Measurements from ENCODE around the gene NOL11. TPM values are rescaled to one million over a fixed set of nuclear protein-coding genes. Genes with fewer than 3 reads are reported as not detected.

The NOL11 gene
- total and polyA plus RNA-seq, 12 donors: 18.3 to 67.8 (median 33.1) TPM

DNA sequence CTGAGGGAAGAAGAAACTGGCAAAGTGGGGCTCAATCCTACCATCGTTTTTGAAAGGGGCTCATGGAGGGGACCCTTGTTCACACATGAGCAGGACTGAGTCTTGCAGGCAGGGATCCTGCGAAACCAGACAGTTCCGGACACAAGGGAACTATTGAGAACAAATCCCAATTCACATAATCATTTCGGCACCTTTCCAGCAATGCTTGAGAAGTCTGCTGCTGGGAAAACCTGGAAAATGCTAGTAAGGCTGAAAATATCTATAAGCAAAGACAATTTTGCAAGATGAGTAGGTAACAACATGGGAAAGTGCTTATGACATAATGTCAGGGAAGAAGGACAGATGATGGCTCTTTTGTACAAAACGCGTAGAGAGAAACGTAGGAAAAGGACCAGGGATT lies 55.5 kb downstream of the NOL11 start:
- TF ChIP-seq, protein P1, sequence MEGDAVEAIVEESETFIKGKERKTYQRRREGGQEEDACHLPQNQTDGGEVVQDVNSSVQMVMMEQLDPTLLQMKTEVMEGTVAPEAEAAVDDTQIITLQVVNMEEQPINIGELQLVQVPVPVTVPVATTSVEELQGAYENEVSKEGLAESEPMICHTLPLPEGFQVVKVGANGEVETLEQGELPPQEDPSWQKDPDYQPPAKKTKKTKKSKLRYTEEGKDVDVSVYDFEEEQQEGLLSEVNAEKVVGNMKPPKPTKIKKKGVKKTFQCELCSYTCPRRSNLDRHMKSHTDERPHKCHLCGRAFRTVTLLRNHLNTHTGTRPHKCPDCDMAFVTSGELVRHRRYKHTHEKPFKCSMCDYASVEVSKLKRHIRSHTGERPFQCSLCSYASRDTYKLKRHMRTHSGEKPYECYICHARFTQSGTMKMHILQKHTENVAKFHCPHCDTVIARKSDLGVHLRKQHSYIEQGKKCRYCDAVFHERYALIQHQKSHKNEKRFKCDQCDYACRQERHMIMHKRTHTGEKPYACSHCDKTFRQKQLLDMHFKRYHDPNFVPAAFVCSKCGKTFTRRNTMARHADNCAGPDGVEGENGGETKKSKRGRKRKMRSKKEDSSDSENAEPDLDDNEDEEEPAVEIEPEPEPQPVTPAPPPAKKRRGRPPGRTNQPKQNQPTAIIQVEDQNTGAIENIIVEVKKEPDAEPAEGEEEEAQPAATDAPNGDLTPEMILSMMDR (IDR thresholded peaks at IDR 0.05): no peak
- no peak for TF ChIP-seq POLR2A (IDR thresholded peaks at IDR 0.05)
- 68 to 76% (median 75%) methylated on average over 7 of the region's 7 CpGs for WGBS, 4 donors
- DNase-seq: no peak
- no peaks in the 10 kb centered on the region for H3K4me1 ChIP-seq (replicated peaks in 1 of 2)
- H3K4me3 ChIP-seq: no peak overlapping the region
- H3K27me3 ChIP-seq: no peaks in the 10 kb centered on the region
- H3K27ac ChIP-seq: no peak overlapping the region
- no peaks in the 10 kb centered on the region for H3K36me3 ChIP-seq (replicated peaks in 1 of 2)
- H3K9me3 ChIP-seq (replicated peaks in 1 of 3): no peaks in the 10 kb centered on the region
- intact Hi-C loops (cut with DNase I): no loop called here

DNA sequence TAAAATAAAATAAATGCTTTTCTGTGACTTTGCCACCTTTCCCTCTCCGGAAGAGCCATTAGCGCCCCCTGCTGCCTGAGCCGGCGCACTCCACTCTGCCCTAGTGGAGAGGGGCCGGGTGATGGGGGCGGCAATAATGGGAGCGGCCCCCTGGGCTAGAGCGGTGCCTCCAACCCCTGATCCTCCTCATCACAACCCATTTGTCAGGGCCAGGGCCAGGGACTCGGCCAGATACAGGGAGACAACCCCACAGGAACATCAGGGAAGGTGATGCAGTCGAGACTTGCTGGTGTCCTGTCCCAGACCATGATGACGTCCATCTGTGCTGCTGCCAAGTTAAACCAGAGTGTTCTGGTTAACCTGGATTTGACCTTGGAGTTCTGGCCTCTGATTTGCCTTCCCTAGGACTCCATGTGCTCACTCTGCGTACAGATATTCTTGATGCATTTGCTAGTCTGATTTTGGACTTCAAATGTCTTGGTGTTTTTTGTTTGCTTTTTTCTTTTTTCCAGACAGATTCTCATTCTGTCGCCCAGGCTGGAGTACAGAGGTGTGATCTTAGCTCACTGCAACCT lies 61.4 kb downstream of the NOL11 start:
- no peak for TF ChIP-seq POLR2A (IDR thresholded peaks at IDR 0.05)
- TF ChIP-seq, protein P1 (IDR thresholded peaks at IDR 0.05): peak; percentile 29 to 77 (median 60)
- no peaks in the 10 kb centered on the region for H3K4me1 ChIP-seq (replicated peaks in 1 of 2)
- no peaks in the 10 kb centered on the region for H3K9me3 ChIP-seq (replicated peaks in 1 of 3)
- H3K27me3 ChIP-seq: no peaks in the 10 kb centered on the region
- 14 to 18% (median 15%) methylated on average over 4 to 13 of the region's 13 CpGs for WGBS, 4 donors
- DNase-seq: peak; percentile 79 to 94 (median 92)
- H3K27ac ChIP-seq: peak overlapping the region in 3 of 5 donors; percentile 54 to 70 (median 55)
- no peaks in the 10 kb centered on the region for H3K36me3 ChIP-seq (replicated peaks in 1 of 2)
- no peak overlapping the region for H3K4me3 ChIP-seq
- intact Hi-C loops (cut with DNase I): no loop called here

DNA sequence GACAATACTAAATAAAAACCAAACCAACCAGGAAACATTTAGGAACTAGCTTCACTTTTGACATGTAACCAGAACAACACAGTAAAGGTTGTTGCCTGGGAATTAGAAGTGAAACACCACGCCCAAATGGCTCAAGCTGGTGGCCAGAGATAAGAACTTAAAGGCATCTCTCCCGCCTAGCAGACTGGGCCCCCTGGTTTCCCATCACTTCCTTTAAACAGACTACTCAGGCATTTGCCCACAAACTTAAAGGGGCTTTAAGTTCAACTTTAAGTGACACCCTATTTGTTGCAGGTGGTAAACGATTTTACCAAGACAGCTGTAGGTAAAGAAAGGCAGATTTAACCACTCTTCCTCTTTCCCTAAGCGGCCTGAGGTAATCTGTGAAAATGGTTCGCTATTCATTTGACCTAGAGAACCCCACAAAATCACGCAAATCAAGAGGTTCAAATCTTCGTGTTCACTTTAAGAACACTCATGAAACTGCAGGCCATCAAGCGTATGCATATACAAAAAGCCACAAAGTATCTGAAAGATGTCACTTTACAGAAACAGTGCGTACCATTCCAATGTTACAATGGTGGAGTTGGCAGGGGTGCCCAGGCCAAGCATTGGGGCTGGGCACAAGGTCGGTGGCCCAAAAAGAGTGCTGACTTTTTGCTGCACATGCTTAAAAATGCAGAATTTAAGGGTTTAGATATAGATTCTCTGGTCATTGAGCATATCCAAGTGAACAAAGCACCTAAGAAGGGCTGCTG lies 66.8 kb downstream of the NOL11 start:
- Histone ChIP-seq H3K4me1 (replicated peaks in 1 of 2) (no peaks in the 10 kb centered on the region), H3K9me3 (replicated peaks in 1 of 3) (no peaks in the 10 kb centered on the region), H3K4me3 (no peak overlapping the region), H3K36me3 (replicated peaks in 1 of 2) (no peaks in the 10 kb centered on the region), H3K27me3 (no peaks in the 10 kb centered on the region), H3K27ac (no peak overlapping the region)
- intact Hi-C loops (cut with DNase I): no loop called here
- 69 to 76% (median 70%) methylated on average over 10 of the region's 10 CpGs for WGBS, 4 donors
- DNase-seq: no peak
- no peak for TF ChIP-seq POLR2A (IDR thresholded peaks at IDR 0.05)
- TF ChIP-seq, protein P1 (IDR thresholded peaks at IDR 0.05): no peak

DNA sequence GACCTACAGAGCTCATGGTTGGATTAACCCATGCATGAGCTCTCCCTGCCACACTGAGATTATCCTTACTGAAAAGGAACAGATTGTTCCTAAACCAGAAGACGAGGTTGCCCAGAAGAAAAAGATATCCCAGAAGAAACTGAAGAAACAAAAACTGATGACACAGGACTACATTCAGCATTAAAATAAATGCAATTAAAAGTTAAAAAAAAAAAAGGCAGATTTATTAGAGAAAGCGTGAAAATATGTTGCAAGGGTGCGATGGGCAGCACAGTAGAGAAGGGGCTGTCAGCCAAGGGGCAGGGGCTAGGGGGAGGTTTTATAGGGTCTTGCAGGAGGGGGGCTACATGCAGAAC lies 67.4 kb downstream of the NOL11 start:
- H3K4me1 ChIP-seq (replicated peaks in 1 of 2): no peaks in the 10 kb centered on the region
- no peak overlapping the region for H3K4me3 ChIP-seq
- no peaks in the 10 kb centered on the region for H3K27me3 ChIP-seq
- H3K9me3 ChIP-seq (replicated peaks in 1 of 3): no peaks in the 10 kb centered on the region
- H3K36me3 ChIP-seq (replicated peaks in 1 of 2): no peaks in the 10 kb centered on the region
- intact Hi-C loops (cut with DNase I): no loop called here
- WGBS, 4 donors: 89 to 97% (median 96%) methylated on average over 3 of the region's 3 CpGs
- H3K27ac ChIP-seq: no peak overlapping the region
- TF ChIP-seq, protein P1 (IDR thresholded peaks at IDR 0.05): no peak
- TF ChIP-seq POLR2A (IDR thresholded peaks at IDR 0.05): no peak
- no peak for DNase-seq
